NCI-H1436 (cell line): ENCODE results near the gene ELAPOR1.
A peak's percentile ranks its signal among the peaks of the same experiment; 100 is the strongest.

Source experiments
- DNase-seq: peaks from one replicate; lab custom pipeline; 2025; lab: John Stamatoyannopoulos, UW

The ELAPOR1 gene, protein sequence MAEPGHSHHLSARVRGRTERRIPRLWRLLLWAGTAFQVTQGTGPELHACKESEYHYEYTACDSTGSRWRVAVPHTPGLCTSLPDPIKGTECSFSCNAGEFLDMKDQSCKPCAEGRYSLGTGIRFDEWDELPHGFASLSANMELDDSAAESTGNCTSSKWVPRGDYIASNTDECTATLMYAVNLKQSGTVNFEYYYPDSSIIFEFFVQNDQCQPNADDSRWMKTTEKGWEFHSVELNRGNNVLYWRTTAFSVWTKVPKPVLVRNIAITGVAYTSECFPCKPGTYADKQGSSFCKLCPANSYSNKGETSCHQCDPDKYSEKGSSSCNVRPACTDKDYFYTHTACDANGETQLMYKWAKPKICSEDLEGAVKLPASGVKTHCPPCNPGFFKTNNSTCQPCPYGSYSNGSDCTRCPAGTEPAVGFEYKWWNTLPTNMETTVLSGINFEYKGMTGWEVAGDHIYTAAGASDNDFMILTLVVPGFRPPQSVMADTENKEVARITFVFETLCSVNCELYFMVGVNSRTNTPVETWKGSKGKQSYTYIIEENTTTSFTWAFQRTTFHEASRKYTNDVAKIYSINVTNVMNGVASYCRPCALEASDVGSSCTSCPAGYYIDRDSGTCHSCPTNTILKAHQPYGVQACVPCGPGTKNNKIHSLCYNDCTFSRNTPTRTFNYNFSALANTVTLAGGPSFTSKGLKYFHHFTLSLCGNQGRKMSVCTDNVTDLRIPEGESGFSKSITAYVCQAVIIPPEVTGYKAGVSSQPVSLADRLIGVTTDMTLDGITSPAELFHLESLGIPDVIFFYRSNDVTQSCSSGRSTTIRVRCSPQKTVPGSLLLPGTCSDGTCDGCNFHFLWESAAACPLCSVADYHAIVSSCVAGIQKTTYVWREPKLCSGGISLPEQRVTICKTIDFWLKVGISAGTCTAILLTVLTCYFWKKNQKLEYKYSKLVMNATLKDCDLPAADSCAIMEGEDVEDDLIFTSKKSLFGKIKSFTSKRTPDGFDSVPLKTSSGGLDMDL

DNA sequence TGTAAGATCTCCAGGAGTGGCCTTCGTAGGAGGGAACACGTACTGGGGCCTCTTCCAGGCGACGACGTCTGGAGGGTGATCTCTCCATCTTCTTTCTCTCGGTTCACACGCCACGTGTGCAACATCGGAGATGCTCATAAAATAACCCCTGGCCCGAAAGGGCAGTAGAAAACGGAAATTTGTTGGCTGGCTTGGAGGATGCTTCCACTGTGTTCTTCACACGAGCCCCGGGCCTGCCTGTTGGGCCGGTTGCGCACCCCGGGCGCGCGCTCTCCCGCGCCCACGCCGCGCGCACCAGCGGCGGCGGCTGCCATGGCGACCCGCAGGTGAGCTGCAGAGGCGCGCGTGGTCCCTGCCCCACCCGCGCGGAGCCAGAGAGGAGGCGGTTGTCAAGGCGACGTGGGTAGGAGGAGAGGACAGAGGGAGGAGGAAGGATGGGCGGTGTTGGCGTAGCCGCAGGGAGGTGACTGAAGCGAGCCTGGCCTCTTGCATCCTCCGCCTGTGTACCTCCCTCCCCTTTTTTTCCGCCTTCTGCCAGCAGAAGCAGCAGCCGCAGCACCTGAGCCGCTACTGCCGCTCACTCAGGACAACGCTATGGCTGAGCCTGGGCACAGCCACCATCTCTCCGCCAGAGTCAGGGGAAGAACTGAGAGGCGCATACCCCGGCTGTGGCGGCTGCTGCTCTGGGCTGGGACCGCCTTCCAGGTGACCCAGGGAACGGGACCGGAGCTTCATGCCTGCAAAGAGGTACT lies at the start of gene ELAPOR1:
ELAPOR1 (plus strand) TSS at position 526 of the 752 bp plus-strand sequence; CDS start at position 595, 69 bp downstream.
- peak; percentile 77 for DNase-seq

DNA sequence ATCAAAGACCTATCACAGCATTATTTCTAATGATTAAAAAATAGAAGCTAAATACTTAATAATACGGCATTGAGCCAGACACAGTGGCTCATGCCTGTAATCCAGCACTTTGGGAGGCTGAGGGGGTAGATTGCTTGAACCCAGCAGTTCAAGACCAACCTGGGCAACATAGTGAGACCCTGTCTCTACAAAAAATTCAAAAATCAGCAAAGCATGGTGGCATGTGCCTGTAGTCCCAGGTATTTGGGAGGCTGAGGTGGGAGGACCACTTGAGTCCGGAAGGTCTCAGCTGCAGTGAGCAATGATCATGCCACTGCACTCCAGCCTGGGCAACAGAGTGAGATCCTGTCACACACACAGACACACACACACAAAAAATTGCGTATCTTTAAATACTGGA lies 48.8 kb upstream of the ELAPOR1 start:
- DNase-seq, result no peak

GRCh38 chr1:109067883-109068282 lies 46.0 kb upstream of the ELAPOR1 start:
- no peak for DNase-seq

DNA sequence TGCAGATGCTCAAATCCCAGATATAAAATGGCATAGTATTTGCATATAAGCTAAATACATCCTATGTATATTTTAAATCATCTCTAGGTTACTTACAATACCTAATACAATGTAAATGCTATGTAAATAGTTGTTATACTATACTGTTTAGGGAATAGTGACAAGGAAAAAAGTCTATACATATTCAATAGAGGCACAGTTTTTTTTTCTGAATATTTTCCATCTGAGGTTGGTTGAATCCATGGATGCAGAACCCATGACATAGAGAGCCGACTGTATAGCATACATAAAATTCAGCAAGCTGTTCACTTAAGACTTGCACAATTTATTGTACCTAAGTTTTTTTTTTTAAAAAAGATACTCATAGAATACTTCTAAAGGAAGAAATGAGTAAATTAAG lies 44.6 kb upstream of the ELAPOR1 start:
- no peak for DNase-seq

GRCh38 chr1:109075531-109076490 lies 38.1 kb upstream of the ELAPOR1 start, which contains the start of gene TAF13:
Gene TAF13 (minus strand): TSS chr1:109076003. CDS start chr1:109075947, 56 bp downstream.
- DNase-seq, result peak; percentile 97

GRCh38 chr1:109078317-109078716 lies 35.6 kb upstream of the ELAPOR1 start:
- no peak for DNase-seq

- no peak for DNase-seq
Measured at GRCh38 chr1:109079240-109079622, 34.7 kb upstream of the ELAPOR1 start.

- DNase-seq, result no peak
Measured at GRCh38 chr1:109080441-109081082, 33.4 kb upstream of the ELAPOR1 start.

GRCh38 chr1:109083501-109083900 lies 30.4 kb upstream of the ELAPOR1 start:
- no peak for DNase-seq

- DNase-seq, result no peak
Measured at GRCh38 chr1:109083923-109084322, 30.0 kb upstream of the ELAPOR1 start.

DNA sequence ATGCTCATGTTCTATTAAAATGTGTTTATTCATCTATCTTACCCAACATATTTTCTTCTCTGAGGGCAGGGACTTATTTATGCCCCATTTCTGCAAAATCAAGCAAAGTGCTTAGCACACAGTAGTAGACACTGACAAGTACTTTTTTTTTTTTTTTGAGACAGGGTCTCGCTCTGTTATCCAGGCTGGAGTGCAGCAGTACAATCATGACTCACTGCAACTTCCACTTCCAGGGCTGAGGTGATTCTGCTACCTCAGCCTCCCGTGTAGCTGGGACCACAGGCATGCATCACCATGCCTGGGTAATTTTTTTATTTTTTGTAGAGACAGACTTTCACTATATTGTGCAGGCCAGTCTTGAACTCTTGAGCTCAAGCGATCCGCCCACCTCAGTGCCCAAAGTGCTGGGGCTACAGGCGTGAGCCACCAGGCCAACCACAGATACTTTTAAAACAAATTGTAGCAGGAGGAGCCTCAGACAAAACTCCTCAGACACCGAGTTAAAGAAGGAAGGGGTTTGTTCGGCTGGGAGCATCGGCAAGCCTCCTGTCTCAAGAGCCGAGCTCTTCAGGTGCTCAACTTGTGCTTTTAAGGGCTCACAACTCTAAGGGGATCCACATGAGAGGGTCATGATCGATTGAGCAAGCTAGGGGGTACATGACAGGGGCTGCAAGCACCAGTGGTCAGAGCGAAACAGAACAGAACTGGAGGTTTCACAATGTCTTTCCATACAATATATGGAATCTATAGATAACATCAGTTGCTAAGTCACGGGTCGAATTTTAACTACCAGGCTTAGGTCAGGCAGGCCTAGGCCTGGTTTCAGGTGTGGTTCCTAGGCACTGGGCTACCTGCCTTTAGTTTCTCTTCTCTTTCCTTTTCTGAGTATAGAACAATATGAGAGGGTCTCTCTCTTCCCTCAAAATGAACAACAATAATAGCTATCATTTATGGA lies 29.1 kb upstream of the ELAPOR1 start:
- no peak for DNase-seq

DNA sequence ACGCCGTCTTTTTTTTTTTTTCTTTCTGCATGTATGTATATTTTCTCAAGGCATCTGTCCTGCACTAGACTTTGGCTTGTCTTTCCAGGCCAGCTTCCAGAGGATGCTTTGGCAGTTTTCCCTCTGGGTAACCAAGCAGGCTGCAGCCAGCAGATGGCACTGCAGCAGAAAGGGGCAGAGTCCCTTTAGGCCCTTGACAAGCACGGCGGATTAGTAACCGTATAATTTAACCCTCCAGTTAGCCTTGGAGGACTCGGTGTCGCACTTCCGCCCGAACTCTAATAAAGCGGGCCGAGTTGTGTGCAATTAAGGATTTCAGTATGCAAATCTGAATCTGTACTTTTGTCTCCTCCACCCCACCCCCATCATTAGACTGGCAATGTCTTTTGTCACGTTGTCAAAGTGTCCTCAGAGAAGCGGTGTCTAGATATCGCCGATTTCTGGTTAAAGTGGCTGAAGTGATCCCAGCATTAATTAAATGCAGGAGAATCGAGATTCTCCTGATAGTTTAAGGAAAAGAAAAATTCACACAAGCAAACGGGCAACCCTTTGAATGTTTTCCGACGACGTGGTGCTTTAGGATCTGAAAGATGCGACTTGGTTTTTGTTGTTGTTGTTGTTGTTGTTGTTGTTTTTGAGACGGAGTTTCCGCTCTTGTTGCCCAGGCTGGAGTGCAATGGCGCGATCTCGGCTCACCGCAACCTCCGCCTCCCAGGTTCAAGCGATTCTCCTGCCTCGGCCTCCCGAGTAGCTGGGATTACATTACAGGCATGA lies 24.5 kb upstream of the ELAPOR1 start:
- peak; percentile 86 for DNase-seq

DNA sequence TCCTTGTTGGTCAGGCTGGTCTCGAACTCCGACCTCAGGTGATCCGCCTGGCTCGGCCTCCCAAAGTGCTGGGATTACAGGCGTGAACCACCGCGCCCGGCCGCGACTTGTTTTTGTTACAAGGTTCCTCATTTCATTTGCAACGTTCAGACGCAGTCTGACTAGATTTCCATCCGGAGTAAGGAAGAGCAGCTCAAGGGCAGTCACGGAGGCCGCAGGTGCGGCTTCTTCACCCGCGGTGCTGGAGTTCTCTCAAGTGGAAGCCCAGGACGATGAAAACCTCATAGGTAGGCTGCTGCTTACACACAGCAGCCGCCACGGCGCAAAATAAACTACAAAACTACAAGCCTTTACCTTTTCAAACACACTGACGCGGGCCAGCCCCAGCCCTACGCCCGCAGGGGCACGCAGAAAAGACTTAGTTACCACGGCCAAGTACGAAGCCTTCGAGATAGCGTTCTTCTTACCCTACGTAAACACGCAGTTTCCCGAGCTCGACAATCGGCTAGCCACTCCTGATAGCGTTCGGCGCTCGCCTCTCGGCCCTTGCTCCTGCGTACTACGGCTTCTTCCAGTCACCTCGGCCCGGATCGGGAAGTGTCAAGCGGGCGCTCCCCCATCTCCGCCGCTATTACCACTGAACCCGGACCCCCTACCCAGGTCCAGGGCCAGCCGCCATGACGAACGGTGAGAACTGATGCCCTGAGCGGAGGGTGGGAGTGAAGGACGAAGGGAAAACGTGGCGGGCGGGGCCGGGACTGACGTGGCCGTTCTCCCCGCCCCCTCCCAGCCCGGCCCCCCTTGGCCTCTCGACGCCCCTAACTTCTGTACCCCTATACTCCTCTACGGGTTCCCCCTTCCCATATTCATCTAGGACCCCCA lies 23.5 kb upstream of the ELAPOR1 start, which contains the start of gene TMEM167B:
TMEM167B (plus strand) TSS at position 569 of the 882 bp plus-strand sequence; CDS start at position 678, 109 bp downstream.
- peak; percentile 81 for DNase-seq

GRCh38 chr1:109091078-109091838 lies 22.7 kb upstream of the ELAPOR1 start:
- no peak for DNase-seq

GRCh38 chr1:109091839-109092193 lies 22.1 kb upstream of the ELAPOR1 start:
- DNase-seq, result no peak

GRCh38 chr1:109094377-109094803 lies 19.5 kb upstream of the ELAPOR1 start:
- DNase-seq, result no peak
